Endothelial cell of umbilical vein (primary cell): ENCODE data around the gene FBN2.

Experiments used
- POLR2A ChIP-seq: IDR thresholded peaks from 2 replicates; pipeline ENCODE4 v1.6.1; 2012; ENCODE audit warnings: low read depth, mild to moderate bottlenecking, control low read depth, low read length
- TF ChIP-seq, protein P1 (sequence below), 2 donors: IDR thresholded peaks; 1 replicate in 1 of 2; 2 replicates in 1 of 2; pipeline ENCODE4 v1.5.1; 2011; ENCODE audit warnings: low read length in 2 of 2, mild to moderate bottlenecking in 2 of 2, moderate library complexity in 2 of 2, control low read depth in 1 of 2, inconsistent platforms in 1 of 2, low read depth in 1 of 2; ENCODE audit not compliant: insufficient read depth in 1 of 2; ENCODE audit errors: extremely low read depth in 1 of 2

DNA sequence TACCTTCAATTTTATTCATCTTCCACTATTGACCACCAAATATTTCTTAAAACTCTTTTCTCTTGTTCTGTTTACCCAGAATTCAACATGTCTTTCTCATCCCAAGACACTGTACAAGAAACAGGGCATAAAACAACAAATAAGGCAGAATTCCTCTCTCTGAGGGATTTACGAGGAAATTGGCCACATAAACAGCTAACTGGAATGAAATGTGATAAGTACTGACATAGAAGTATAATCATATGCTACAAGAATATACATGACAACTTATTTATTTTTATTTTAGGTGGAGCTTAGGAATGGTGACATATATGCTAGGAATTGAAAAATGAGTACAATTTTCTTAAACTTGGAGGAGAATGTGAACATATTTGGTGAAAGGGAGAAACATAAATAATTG is 48.8 kb upstream of the FBN2 start:
- TF ChIP-seq POLR2A: no peak
- TF ChIP-seq, protein P1, sequence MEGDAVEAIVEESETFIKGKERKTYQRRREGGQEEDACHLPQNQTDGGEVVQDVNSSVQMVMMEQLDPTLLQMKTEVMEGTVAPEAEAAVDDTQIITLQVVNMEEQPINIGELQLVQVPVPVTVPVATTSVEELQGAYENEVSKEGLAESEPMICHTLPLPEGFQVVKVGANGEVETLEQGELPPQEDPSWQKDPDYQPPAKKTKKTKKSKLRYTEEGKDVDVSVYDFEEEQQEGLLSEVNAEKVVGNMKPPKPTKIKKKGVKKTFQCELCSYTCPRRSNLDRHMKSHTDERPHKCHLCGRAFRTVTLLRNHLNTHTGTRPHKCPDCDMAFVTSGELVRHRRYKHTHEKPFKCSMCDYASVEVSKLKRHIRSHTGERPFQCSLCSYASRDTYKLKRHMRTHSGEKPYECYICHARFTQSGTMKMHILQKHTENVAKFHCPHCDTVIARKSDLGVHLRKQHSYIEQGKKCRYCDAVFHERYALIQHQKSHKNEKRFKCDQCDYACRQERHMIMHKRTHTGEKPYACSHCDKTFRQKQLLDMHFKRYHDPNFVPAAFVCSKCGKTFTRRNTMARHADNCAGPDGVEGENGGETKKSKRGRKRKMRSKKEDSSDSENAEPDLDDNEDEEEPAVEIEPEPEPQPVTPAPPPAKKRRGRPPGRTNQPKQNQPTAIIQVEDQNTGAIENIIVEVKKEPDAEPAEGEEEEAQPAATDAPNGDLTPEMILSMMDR (IDR thresholded peaks at IDR 0.05; ENCODE audit: extremely low read depth in 1 of 2, insufficient read depth in 1 of 2, low read depth in 1 of 2, low read length in 2 of 2): no peak
